Effector memory CD8-positive, alpha-beta T cell (primary cell): ENCODE measurements around the gene TIMP2.

Experiments
- ATAC-seq: fragments of 150-1000 bp; cut with Tn5 transposase; replicated peaks from 2 replicates; pipeline ENCODE4 v1.10.0; 2021; ENCODE audit warnings: mild to moderate bottlenecking, moderate library complexity
- DNase-seq, 3 experiments: peaks; one replicate each; pipeline ENCODE4 v3.0.0; 2021
- H3K27ac Mint-ChIP-seq, 2 donors: one replicate each; pipeline ENCODE4 v1.8.0; 2022; ENCODE audit warnings: mild to moderate bottlenecking in 2 of 2, mixed read lengths in 2 of 2, moderate library complexity in 2 of 2
- H3K27me3 Mint-ChIP-seq, 2 donors: one replicate each; pipeline ENCODE4 v1.8.0; 2022; ENCODE audit warnings: mixed read lengths in 2 of 2
- H3K36me3 Mint-ChIP-seq: one replicate; pipeline ENCODE4 v1.8.0; 2022; ENCODE audit warnings: mild to moderate bottlenecking, moderate library complexity, mixed read lengths; ENCODE audit not compliant: insufficient read depth
- H3K4me1 Mint-ChIP-seq, 2 donors: one replicate each; pipeline ENCODE4 v1.8.0; 2022; ENCODE audit warnings: low read depth in 2 of 2, mixed read lengths in 2 of 2
- H3K4me3 Mint-ChIP-seq, 2 donors: one replicate each; pipeline ENCODE4 v1.8.0; 2022; ENCODE audit warnings: mild to moderate bottlenecking in 2 of 2, mixed read lengths in 2 of 2, moderate library complexity in 2 of 2
- H3K9me3 Mint-ChIP-seq, 2 donors: one replicate each; pipeline ENCODE4 v1.8.0; 2022; ENCODE audit warnings: mixed read lengths in 2 of 2
- total RNA-seq, 9 experiments: gene quantifications; one replicate each; lab custom pipeline; 2026; lab: John Stamatoyannopoulos, UW

Gene TIMP2
- total RNA-seq, result 0.07 to 3.5 (median 0.85) reads per million in 9 experiments

GRCh38 chr17:78925234-78925633 lies at the start of gene TIMP2:
TIMP2 (minus strand) TSS chr17:78925387; CDS start chr17:78925088, 299 bp downstream.
- DNase-seq (peak; percentile 23 to 43 (median 43)), ATAC-seq (peak; percentile 81)
- H3K36me3 Mint-ChIP-seq, result no peaks in the 10 kb centered on the region
- peak within 1 kb of the TSS; percentile 78 to 82 for H3K4me3 Mint-ChIP-seq
- H3K9me3 Mint-ChIP-seq, result no peaks in the 10 kb centered on the region
- peaks cover 7 to 8% of the 10 kb centered on the region in 2 donors for H3K4me1 Mint-ChIP-seq
- peaks cover 37 to 68% of the 10 kb centered on the region in 2 donors for H3K27me3 Mint-ChIP-seq
- H3K27ac Mint-ChIP-seq, result peak within 1 kb of the TSS in 1 of 2 donors; percentile 26

- DNase-seq, result no peak
- Mint-ChIP-seq H3K4me3 (no peak overlapping the region), H3K4me1 (peaks cover 4 to 11% of the 10 kb centered on the region in 2 donors), H3K27me3 (peaks cover 7 to 26% of the 10 kb centered on the region in 2 donors), H3K9me3 (no peaks in the 10 kb centered on the region), H3K36me3 (peaks cover 7% of the 10 kb centered on the region), H3K27ac (no peak overlapping the region)
- ATAC-seq, result no peak
Measured at GRCh38 chr17:78973792-78974520, 48.8 kb upstream of the TIMP2 start.

GRCh38 chr17:78973196-78973595 lies 48.0 kb upstream of the TIMP2 start:
- H3K27me3 Mint-ChIP-seq, result peaks cover 7 to 28% of the 10 kb centered on the region in 2 donors
- DNase-seq (no peak), ATAC-seq (no peak)
- no peaks in the 10 kb centered on the region for H3K9me3 Mint-ChIP-seq
- H3K4me1 Mint-ChIP-seq, result peaks cover 4 to 11% of the 10 kb centered on the region in 2 donors
- H3K4me3 Mint-ChIP-seq, result no peak overlapping the region
- H3K36me3 Mint-ChIP-seq, result peaks cover 7% of the 10 kb centered on the region
- no peak overlapping the region for H3K27ac Mint-ChIP-seq

- no peak for DNase-seq
- Mint-ChIP-seq H3K9me3 (no peaks in the 10 kb centered on the region), H3K4me3 (no peak overlapping the region), H3K27ac (no peak overlapping the region), H3K4me1 (peaks cover 4 to 11% of the 10 kb centered on the region in 2 donors), H3K36me3 (peaks cover 7% of the 10 kb centered on the region), H3K27me3 (peaks cover 7 to 34% of the 10 kb centered on the region in 2 donors)
- ATAC-seq, result no peak
Measured at GRCh38 chr17:78972507-78973105, 47.4 kb upstream of the TIMP2 start.

GRCh38 chr17:78971756-78972506 lies 46.7 kb upstream of the TIMP2 start:
- ATAC-seq, result no peak
- no peak overlapping the region for H3K4me3 Mint-ChIP-seq
- peaks cover 4 to 11% of the 10 kb centered on the region in 2 donors for H3K4me1 Mint-ChIP-seq
- no peak for DNase-seq
- peak overlapping the region; percentile 39 to 52 for H3K27ac Mint-ChIP-seq
- H3K27me3 Mint-ChIP-seq, result peaks cover 7 to 41% of the 10 kb centered on the region in 2 donors
- no peaks in the 10 kb centered on the region for H3K9me3 Mint-ChIP-seq
- H3K36me3 Mint-ChIP-seq, result peaks cover 7% of the 10 kb centered on the region

GRCh38 chr17:78970834-78971755 lies 45.9 kb upstream of the TIMP2 start:
- Mint-ChIP-seq H3K27ac (peak overlapping the region; percentile 39 to 52), H3K4me3 (no peak overlapping the region), H3K9me3 (no peaks in the 10 kb centered on the region), H3K4me1 (peaks cover 4 to 11% of the 10 kb centered on the region in 2 donors), H3K27me3 (peaks cover 7 to 46% of the 10 kb centered on the region in 2 donors), H3K36me3 (peaks cover 9% of the 10 kb centered on the region)
- ATAC-seq, result peak; percentile 68
- DNase-seq, result peak; percentile 71 to 76 (median 76)

- Mint-ChIP-seq H3K27me3 (peaks cover 7 to 46% of the 10 kb centered on the region in 2 donors), H3K9me3 (no peaks in the 10 kb centered on the region), H3K4me1 (peaks cover 4 to 11% of the 10 kb centered on the region in 2 donors), H3K4me3 (no peak overlapping the region), H3K27ac (no peak overlapping the region), H3K36me3 (peaks cover 6% of the 10 kb centered on the region)
- ATAC-seq, result no peak
- no peak for DNase-seq
Measured at GRCh38 chr17:78969865-78970264, 44.7 kb upstream of the TIMP2 start.

GRCh38 chr17:78967782-78968362 lies 42.7 kb upstream of the TIMP2 start:
- peaks cover 4 to 11% of the 10 kb centered on the region in 2 donors for H3K4me1 Mint-ChIP-seq
- H3K4me3 Mint-ChIP-seq, result no peak overlapping the region
- peaks cover 6% of the 10 kb centered on the region for H3K36me3 Mint-ChIP-seq
- ATAC-seq, result no peak
- no peak overlapping the region for H3K27ac Mint-ChIP-seq
- no peaks in the 10 kb centered on the region for H3K9me3 Mint-ChIP-seq
- no peak for DNase-seq
- peaks cover 7 to 46% of the 10 kb centered on the region in 2 donors for H3K27me3 Mint-ChIP-seq

- peaks cover 7 to 39% of the 10 kb centered on the region in 2 donors for H3K27me3 Mint-ChIP-seq
- peaks cover 6% of the 10 kb centered on the region for H3K36me3 Mint-ChIP-seq
- DNase-seq (no peak), ATAC-seq (no peak)
- no peaks in the 10 kb centered on the region for H3K9me3 Mint-ChIP-seq
- H3K4me3 Mint-ChIP-seq, result no peak overlapping the region
- no peak overlapping the region for H3K27ac Mint-ChIP-seq
- peaks cover 4 to 8% of the 10 kb centered on the region in 2 donors for H3K4me1 Mint-ChIP-seq
Measured at GRCh38 chr17:78966910-78967600, 41.9 kb upstream of the TIMP2 start.

GRCh38 chr17:78966123-78966813 lies 41.1 kb upstream of the TIMP2 start:
- DNase-seq, result no peak
- no peak for ATAC-seq
- Mint-ChIP-seq H3K36me3 (peaks cover 3% of the 10 kb centered on the region), H3K27me3 (peaks cover 3 to 33% of the 10 kb centered on the region in 2 donors), H3K27ac (no peak overlapping the region), H3K4me3 (no peak overlapping the region), H3K4me1 (peaks cover 1 to 3% of the 10 kb centered on the region in 2 donors), H3K9me3 (no peaks in the 10 kb centered on the region)

GRCh38 chr17:78965491-78965924 lies 40.3 kb upstream of the TIMP2 start:
- Mint-ChIP-seq H3K36me3 (peaks cover 3% of the 10 kb centered on the region), H3K4me1 (no peaks in the 10 kb centered on the region), H3K27me3 (peaks cover 0 to 25% of the 10 kb centered on the region in 2 donors), H3K27ac (no peak overlapping the region), H3K9me3 (no peaks in the 10 kb centered on the region), H3K4me3 (no peak overlapping the region)
- ATAC-seq (no peak), DNase-seq (no peak)
